ENCODE results near the gene POLE.

Gene POLE

GRCh38 chr12:132641811-132642650 lies 45.1 kb downstream of the POLE start:
- Histone ChIP-seq H3K9me3 (ENCODE audit: insufficient read depth, low read depth, low read length) (no peaks in the 10 kb centered on the region), H3K27me3 (ENCODE audit: insufficient read depth, low read length) (no peaks in the 10 kb centered on the region), H3K4me3 (ENCODE audit: low read length) (no peak overlapping the region), H3K4me1 (ENCODE audit: insufficient read depth, low read length) (no peaks in the 10 kb centered on the region), H3K36me3 (ENCODE audit: insufficient read depth, low read depth, low read length) (peaks cover 90% of the 10 kb centered on the region), H3K9ac (ENCODE audit: low read depth, low read length) (no peak overlapping the region), H3K27ac (ENCODE audit: low read length) (no peak overlapping the region)

- no peaks in the 10 kb centered on the region for H3K9me3 ChIP-seq (ENCODE audit: insufficient read depth, low read depth, low read length)
- no peak overlapping the region for H3K9ac ChIP-seq (ENCODE audit: low read depth, low read length)
- no peaks in the 10 kb centered on the region for H3K27me3 ChIP-seq (ENCODE audit: insufficient read depth, low read length)
- no peak overlapping the region for H3K27ac ChIP-seq (ENCODE audit: low read length)
- H3K4me3 ChIP-seq (ENCODE audit: low read length): no peak overlapping the region
- no peaks in the 10 kb centered on the region for H3K4me1 ChIP-seq (ENCODE audit: insufficient read depth, low read length)
- peaks cover 92% of the 10 kb centered on the region for H3K36me3 ChIP-seq (ENCODE audit: insufficient read depth, low read depth, low read length)
These were observed 46.2 kb downstream of the POLE start for GRCh38 chr12:132640936-132641335.

DNA sequence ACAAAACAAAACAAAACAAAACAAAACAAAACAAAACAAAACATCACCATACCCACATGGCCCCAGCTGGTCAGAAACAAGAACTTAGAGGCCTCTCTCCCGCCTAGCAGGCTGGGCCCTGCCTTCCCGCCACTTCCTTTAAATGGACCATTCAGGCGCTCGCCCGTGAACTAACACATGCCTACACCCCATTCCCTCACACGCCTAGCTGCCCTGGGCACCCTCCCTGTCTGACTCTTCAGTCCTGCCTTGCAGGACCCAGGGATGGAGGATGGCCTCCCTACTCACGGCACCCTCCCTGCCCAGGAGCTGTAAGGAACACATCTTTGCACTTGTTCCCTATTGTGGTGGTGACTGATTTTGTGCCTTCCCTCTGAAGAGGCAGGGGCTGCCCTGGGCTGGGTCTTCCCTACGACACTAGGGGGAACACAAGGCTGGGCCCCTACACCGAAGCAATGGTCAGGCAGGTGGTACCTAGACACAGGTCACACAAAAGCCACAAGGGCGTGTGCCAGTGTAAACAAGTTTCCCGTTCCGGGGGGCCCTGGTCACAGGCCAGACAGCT lies 47.1 kb downstream of the POLE start:
- Histone ChIP-seq H3K9me3 (ENCODE audit: insufficient read depth, low read depth, low read length) (no peaks in the 10 kb centered on the region), H3K4me1 (ENCODE audit: insufficient read depth, low read length) (no peaks in the 10 kb centered on the region), H3K9ac (ENCODE audit: low read depth, low read length) (no peak overlapping the region), H3K4me3 (ENCODE audit: low read length) (no peak overlapping the region), H3K27ac (ENCODE audit: low read length) (no peak overlapping the region), H3K36me3 (ENCODE audit: insufficient read depth, low read depth, low read length) (peaks cover 92% of the 10 kb centered on the region), H3K27me3 (ENCODE audit: insufficient read depth, low read length) (no peaks in the 10 kb centered on the region)

DNA sequence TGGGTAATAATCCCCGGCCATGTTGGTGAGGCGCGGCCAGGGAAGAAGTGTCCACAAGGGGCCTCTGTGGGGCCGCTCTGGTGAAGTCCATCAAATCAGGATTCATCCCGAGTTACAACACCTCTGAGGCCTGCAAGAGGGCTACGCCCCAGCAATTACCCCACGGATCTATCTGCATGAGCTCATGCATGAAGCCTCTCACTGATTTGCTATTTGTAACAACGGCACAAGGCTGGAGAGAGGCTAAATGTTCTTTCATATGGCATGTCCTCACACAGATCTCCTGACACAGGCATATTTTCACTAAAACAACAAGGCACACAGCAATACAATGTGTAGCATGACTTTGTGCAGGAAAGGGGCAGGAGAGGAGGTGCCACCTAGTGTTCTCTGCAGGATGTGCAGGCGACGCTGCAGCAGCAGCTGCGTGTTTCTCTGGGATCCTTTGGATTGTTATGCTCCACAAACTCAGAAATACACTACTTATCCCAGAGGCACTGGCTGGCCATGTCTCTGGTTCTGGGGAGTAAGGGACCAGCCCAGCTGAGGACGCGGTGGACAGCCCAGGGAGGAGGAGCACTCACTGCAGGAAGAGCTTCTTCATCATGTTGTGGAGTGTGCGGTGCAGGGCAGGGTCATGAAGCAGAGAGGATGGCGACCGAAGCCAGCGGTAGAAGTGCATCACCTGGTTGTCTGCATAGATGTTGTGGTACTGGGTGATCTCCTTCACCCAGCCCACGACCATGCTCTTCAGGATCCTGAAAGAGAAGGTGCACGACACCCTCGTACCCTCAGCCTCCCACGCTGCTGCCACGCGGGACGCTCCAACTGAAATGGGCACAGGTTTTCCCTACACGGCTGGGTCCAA lies 48.4 kb downstream of the POLE start:
- Histone ChIP-seq H3K36me3 (ENCODE audit: insufficient read depth, low read depth, low read length) (peaks cover 98% of the 10 kb centered on the region), H3K4me3 (ENCODE audit: low read length) (no peak overlapping the region)

DNA sequence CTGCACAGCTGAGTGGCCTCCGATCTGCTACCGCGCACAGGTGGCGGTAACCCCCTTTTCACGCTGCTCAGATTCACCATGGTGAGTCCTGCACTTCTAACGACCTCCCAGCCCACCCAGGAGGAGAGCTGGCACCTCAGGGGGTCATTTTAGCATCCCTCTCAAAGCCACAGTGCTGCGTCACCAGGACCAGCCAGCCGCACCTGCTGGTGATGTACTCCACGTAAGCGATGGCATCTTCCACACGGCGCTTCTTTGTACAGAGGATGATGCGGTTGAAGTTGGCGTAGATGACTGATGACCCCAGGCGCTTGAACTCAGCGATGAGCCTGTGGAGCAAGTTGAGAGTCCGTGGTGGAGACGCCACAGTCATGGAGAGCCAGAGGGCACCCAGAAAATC lies 49.3 kb downstream of the POLE start:
- H3K9ac ChIP-seq (ENCODE audit: low read depth, low read length): no peak overlapping the region
- no peaks in the 10 kb centered on the region for H3K4me1 ChIP-seq (ENCODE audit: insufficient read depth, low read length)

More for the DNA sequence above, 48.4 kb downstream of the POLE start:
- no peaks in the 10 kb centered on the region for H3K27me3 ChIP-seq (ENCODE audit: insufficient read depth, low read length)
- no peaks in the 10 kb centered on the region for H3K4me1 ChIP-seq (ENCODE audit: insufficient read depth, low read length)
- H3K9ac ChIP-seq (ENCODE audit: low read depth, low read length): no peak overlapping the region
- no peak overlapping the region for H3K27ac ChIP-seq (ENCODE audit: low read length)
- H3K9me3 ChIP-seq (ENCODE audit: insufficient read depth, low read depth, low read length): no peaks in the 10 kb centered on the region

DNA sequence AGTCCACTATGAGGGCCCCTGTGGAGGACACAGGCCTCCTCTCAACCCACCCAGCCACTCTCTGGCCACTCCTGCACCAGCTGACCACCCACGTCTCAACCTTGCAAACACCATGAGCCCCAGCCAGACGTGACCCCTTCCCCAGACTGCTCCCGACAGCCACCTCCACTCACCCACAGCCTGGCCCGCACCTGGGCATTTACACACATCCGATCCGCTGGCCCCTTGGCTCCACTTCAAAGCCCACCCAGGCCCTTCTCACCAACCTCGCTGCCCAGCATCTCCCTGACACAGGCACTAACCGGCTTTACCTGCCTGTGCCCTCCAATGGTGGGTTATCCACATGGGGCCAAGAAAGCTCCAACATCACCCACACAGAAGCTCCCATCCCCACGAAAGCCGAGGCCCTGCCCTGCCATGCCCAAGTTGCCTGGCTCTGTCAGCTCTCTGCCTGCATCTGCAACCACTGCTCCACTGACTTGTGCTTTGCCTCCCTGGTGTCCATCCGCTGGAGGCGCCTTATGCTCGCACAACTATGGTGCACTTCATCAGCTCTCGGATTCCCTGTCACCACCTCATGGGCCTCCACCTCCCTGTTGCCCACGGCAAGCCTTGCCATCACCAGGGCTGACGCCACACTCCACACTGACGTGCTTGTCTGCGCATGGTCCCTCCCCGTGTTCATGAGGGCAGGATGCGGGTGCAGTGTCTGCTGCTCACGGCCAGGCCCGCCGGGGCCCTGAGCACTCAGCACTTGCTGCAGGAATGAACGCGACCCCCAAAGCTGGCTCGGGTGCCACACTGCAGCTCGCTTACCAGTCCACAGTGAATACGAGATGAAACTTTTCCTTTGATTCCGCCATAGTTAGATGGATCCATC lies 51.8 kb downstream of the POLE start:
- Histone ChIP-seq H3K36me3 (ENCODE audit: insufficient read depth, low read depth, low read length) (peaks cover 98% of the 10 kb centered on the region), H3K9ac (ENCODE audit: low read depth, low read length) (no peak overlapping the region), H3K4me1 (ENCODE audit: insufficient read depth, low read length) (no peaks in the 10 kb centered on the region)

More for the DNA sequence above, 49.3 kb downstream of the POLE start:
- H3K27me3 ChIP-seq (ENCODE audit: insufficient read depth, low read length): no peaks in the 10 kb centered on the region
- H3K9me3 ChIP-seq (ENCODE audit: insufficient read depth, low read depth, low read length): no peaks in the 10 kb centered on the region
- peaks cover 98% of the 10 kb centered on the region for H3K36me3 ChIP-seq (ENCODE audit: insufficient read depth, low read depth, low read length)
- H3K4me3 ChIP-seq (ENCODE audit: low read length): no peak overlapping the region
- no peak overlapping the region for H3K27ac ChIP-seq (ENCODE audit: low read length)

DNA sequence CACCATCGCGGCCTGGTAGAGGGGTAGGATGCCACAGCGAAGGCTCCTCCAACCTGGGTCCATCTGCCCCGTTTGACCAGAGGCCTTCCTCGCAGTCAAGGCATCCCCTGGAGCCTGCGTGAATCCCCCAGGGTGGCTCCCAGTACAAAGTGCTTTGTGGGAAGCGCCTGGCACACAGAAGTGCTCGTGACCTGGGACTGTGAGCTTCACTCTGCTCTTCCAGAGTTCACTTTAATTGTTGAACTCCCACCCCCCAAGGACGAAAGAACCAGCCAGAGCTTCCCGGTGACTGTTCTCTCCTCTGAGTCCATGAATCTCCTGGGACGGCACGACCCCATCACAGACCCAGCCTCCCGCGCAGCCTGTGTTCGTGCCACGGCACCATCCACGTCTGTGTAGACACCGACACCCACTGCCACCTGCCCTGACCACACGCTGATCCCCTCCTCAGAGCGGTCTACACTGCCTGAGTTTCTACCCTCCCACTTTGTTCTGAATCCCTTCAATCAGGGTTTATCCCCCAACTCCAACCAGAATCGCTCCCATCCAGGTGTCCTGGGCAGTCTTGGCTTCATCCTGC lies 52.6 kb downstream of the POLE start:
- Histone ChIP-seq H3K27me3 (ENCODE audit: insufficient read depth, low read length) (no peaks in the 10 kb centered on the region), H3K4me1 (ENCODE audit: insufficient read depth, low read length) (no peaks in the 10 kb centered on the region), H3K27ac (ENCODE audit: low read length) (no peak overlapping the region), H3K9ac (ENCODE audit: low read depth, low read length) (no peak overlapping the region), H3K9me3 (ENCODE audit: insufficient read depth, low read depth, low read length) (no peaks in the 10 kb centered on the region), H3K4me3 (ENCODE audit: low read length) (no peak overlapping the region), H3K36me3 (ENCODE audit: insufficient read depth, low read depth, low read length) (peaks cover 100% of the 10 kb centered on the region)

More for the DNA sequence above, 51.8 kb downstream of the POLE start:
- no peak overlapping the region for H3K27ac ChIP-seq (ENCODE audit: low read length)
- no peaks in the 10 kb centered on the region for H3K9me3 ChIP-seq (ENCODE audit: insufficient read depth, low read depth, low read length)
- H3K27me3 ChIP-seq (ENCODE audit: insufficient read depth, low read length): no peaks in the 10 kb centered on the region
- no peak overlapping the region for H3K4me3 ChIP-seq (ENCODE audit: low read length)

- Histone ChIP-seq H3K9me3 (ENCODE audit: insufficient read depth, low read depth, low read length) (no peaks in the 10 kb centered on the region), H3K36me3 (ENCODE audit: insufficient read depth, low read depth, low read length) (peaks cover 100% of the 10 kb centered on the region), H3K4me1 (ENCODE audit: insufficient read depth, low read length) (no peaks in the 10 kb centered on the region), H3K4me3 (ENCODE audit: low read length) (no peak overlapping the region), H3K9ac (ENCODE audit: low read depth, low read length) (no peak overlapping the region), H3K27ac (ENCODE audit: low read length) (no peak overlapping the region), H3K27me3 (ENCODE audit: insufficient read depth, low read length) (no peaks in the 10 kb centered on the region)
These were observed 53.2 kb downstream of the POLE start for GRCh38 chr12:132633901-132634300.

- H3K36me3 ChIP-seq (ENCODE audit: insufficient read depth, low read depth, low read length): peaks cover 100% of the 10 kb centered on the region
- H3K9me3 ChIP-seq (ENCODE audit: insufficient read depth, low read depth, low read length): no peaks in the 10 kb centered on the region
- H3K4me1 ChIP-seq (ENCODE audit: insufficient read depth, low read length): no peaks in the 10 kb centered on the region
- no peaks in the 10 kb centered on the region for H3K27me3 ChIP-seq (ENCODE audit: insufficient read depth, low read length)
- H3K9ac ChIP-seq (ENCODE audit: low read depth, low read length): no peak overlapping the region
- H3K27ac ChIP-seq (ENCODE audit: low read length): no peak overlapping the region
- H3K4me3 ChIP-seq (ENCODE audit: low read length): no peak overlapping the region
These were observed 53.7 kb downstream of the POLE start for GRCh38 chr12:132633398-132633797.

DNA sequence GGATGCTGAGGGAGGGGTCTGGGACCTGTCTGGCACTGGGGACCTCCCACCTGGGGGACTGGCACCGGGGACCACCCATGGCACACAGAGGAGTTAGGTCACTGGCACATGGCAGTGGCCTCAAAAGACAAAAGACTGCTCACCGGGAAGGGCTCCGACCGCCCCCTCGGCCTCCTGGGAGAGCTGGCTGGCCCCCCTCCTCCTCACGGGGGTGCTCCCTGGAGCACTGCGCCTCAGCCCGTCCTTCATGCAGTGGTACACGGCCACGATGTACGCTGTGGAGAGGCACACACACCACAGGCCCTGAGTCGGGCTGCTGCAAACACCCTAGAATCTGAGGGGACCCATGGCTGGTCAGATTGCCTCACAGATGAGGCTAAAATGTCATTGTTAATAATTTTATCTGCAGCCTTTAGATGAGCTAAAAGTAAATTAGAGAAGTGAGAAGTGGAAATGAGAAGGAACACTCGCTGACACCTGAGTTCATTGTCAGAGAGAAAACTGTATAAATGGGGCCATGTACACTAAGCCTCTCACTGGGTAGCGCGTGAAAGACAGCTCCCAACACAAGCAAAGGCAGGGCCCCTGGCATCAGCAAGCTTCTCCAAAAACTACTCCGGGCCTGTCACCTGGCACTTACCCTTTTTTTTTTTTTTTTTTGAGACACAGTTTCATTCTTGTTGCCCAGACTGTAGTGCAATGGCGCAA lies 54.5 kb downstream of the POLE start:
- H3K27ac ChIP-seq (ENCODE audit: low read length): no peak overlapping the region
- no peaks in the 10 kb centered on the region for H3K4me1 ChIP-seq (ENCODE audit: insufficient read depth, low read length)
- peaks cover 95% of the 10 kb centered on the region for H3K36me3 ChIP-seq (ENCODE audit: insufficient read depth, low read depth, low read length)

More for the DNA sequence above, 54.5 kb downstream of the POLE start:
- no peaks in the 10 kb centered on the region for H3K9me3 ChIP-seq (ENCODE audit: insufficient read depth, low read depth, low read length)
- H3K9ac ChIP-seq (ENCODE audit: low read depth, low read length): no peak overlapping the region
- no peak overlapping the region for H3K4me3 ChIP-seq (ENCODE audit: low read length)
- H3K27me3 ChIP-seq (ENCODE audit: insufficient read depth, low read length): no peaks in the 10 kb centered on the region

Measured in iPS-20b (cell line).